Measurements from ENCODE around the gene APOM.

APOM gene

DNA sequence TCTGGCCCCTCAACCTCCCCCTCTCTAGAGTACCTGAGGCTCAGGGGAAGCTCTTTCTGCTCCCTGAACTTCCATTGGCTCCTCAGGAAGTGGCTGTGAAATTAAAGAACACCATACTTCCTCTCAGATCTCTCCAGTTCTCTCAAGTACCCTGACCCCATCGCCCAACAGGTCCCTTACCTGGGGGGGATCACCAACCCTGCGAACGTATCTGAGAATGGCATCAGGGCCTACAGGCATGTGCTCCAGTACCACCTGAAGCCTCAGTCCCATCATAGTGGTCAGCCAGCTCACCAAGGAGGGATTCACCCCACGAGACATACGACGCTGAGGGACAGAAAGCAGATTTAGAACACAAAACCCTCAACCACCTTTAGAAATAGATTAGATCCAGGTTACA is 15.1 kb upstream of the APOM start:
- no peaks in the 10 kb centered on the region for H4K20me1 ChIP-seq (ENCODE audit: control insufficient read depth, insufficient read depth, low read depth, low read length)
- TF ChIP-seq, protein P1, sequence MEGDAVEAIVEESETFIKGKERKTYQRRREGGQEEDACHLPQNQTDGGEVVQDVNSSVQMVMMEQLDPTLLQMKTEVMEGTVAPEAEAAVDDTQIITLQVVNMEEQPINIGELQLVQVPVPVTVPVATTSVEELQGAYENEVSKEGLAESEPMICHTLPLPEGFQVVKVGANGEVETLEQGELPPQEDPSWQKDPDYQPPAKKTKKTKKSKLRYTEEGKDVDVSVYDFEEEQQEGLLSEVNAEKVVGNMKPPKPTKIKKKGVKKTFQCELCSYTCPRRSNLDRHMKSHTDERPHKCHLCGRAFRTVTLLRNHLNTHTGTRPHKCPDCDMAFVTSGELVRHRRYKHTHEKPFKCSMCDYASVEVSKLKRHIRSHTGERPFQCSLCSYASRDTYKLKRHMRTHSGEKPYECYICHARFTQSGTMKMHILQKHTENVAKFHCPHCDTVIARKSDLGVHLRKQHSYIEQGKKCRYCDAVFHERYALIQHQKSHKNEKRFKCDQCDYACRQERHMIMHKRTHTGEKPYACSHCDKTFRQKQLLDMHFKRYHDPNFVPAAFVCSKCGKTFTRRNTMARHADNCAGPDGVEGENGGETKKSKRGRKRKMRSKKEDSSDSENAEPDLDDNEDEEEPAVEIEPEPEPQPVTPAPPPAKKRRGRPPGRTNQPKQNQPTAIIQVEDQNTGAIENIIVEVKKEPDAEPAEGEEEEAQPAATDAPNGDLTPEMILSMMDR (IDR thresholded peaks at IDR 0.05; ENCODE audit: low read depth, low read length, poor library complexity, severe bottlenecking) = no peak
- TF ChIP-seq EZH2phosphoT487 (IDR thresholded peaks at IDR 0.05; ENCODE audit: borderline replicate concordance, low read length) = no peak
- no peaks in the 10 kb centered on the region for H3K4me1 ChIP-seq (ENCODE audit: control insufficient read depth, low read length)
- H3K27ac ChIP-seq (ENCODE audit: low read depth, low read length) = no peak overlapping the region
- H3K4me3 ChIP-seq (ENCODE audit: low read length) = no peak overlapping the region
- peaks cover 91% of the 10 kb centered on the region for H3K36me3 ChIP-seq (ENCODE audit: control insufficient read depth, low read length)
- H3K9me2 ChIP-seq (replicated peaks; ENCODE audit: control insufficient read depth, low read length) = no peaks in the 10 kb centered on the region
- H3K9me3 ChIP-seq (ENCODE audit: control insufficient read depth, insufficient read depth, low read length) = no peaks in the 10 kb centered on the region
- peaks cover 42% of the 10 kb centered on the region for H3F3A ChIP-seq (ENCODE audit: control insufficient read depth, insufficient read depth)
- H3K79me2 ChIP-seq (ENCODE audit: control insufficient read depth, low read length) = no peaks in the 10 kb centered on the region
- no peaks in the 10 kb centered on the region for H3K27me3 ChIP-seq (ENCODE audit: control insufficient read depth, low read length)
- no peak overlapping the region for H3K4me2 ChIP-seq (ENCODE audit: low read length)

DNA sequence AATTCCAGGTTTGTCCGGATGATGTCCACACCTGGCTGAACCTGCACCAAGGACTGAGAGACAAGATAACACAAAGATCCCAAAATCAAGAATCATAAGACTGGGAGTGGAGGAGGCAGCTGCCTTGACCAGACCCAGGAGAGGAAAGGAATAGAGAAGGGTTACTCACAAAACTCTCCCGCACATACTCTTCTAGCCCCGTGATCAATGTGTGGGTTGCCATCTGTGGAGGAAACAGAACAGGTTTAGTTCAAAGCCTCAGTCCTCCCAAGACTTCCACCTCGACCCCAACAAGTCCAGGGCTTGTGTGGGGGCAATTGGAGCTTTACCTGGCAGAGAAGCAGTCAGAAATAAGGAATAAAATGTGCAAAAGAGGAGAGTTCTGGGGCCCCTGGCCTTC is 14.3 kb upstream of the APOM start:
- no peaks in the 10 kb centered on the region for H3K9me3 ChIP-seq (ENCODE audit: control insufficient read depth, insufficient read depth, low read length)
- no peaks in the 10 kb centered on the region for H4K20me1 ChIP-seq (ENCODE audit: control insufficient read depth, insufficient read depth, low read depth, low read length)
- no peak overlapping the region for H3K27ac ChIP-seq (ENCODE audit: low read depth, low read length)
- peaks cover 35% of the 10 kb centered on the region for H3F3A ChIP-seq (ENCODE audit: control insufficient read depth, insufficient read depth)
- no peak overlapping the region for H3K4me2 ChIP-seq (ENCODE audit: low read length)
- H3K4me3 ChIP-seq (ENCODE audit: low read length) = no peak overlapping the region
- peaks cover 91% of the 10 kb centered on the region for H3K36me3 ChIP-seq (ENCODE audit: control insufficient read depth, low read length)
- TF ChIP-seq, protein P1 (IDR thresholded peaks at IDR 0.05; ENCODE audit: low read depth, low read length, poor library complexity, severe bottlenecking) = no peak
- no peak for TF ChIP-seq EZH2phosphoT487 (IDR thresholded peaks at IDR 0.05; ENCODE audit: borderline replicate concordance, low read length)
- H3K9me2 ChIP-seq (replicated peaks; ENCODE audit: control insufficient read depth, low read length) = no peaks in the 10 kb centered on the region
- H3K79me2 ChIP-seq (ENCODE audit: control insufficient read depth, low read length) = no peaks in the 10 kb centered on the region
- H3K27me3 ChIP-seq (ENCODE audit: control insufficient read depth, low read length) = no peaks in the 10 kb centered on the region
- H3K4me1 ChIP-seq (ENCODE audit: control insufficient read depth, low read length) = no peaks in the 10 kb centered on the region

DNA sequence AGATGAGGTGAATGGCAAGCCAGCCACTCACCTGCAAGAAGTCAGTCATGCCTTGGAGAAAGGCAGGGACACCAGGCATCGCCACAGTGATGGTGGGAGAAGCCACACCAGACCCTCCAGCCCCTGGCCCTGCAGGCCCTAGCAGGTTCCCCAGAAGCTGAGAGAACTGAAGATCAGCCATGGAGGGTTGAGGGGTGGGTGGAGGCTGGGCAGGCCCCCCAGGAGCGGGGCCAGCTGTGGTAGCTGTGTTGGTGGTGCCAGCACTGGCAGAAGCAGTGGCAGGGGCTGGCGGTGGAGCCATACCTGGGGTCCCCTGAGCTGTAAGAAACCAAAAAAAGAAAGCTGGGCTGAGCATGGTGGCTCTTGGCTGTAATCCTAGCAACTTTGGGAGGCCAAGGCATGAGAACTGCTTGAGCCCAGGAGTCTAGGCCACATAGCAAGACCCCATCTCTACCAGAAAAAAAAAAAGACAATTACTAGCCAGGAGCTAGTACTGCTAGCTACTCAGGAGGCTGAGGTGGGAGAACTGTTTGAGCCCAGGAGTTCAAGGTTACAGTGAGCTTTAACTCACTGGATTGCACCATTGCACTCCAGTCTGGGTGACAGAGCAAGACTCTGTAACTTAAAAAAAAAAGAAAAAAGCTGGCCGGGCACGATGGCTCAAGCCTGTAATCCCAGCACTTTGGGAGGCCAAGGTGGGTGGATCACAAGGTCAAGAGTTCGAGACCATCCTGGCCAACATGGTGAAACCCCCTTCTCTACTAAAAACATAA is 12.7 kb upstream of the APOM start:
- Histone ChIP-seq H3K27me3 (ENCODE audit: control insufficient read depth, low read length) (no peaks in the 10 kb centered on the region), H3K36me3 (ENCODE audit: control insufficient read depth, low read length) (peaks cover 87% of the 10 kb centered on the region), H4K20me1 (ENCODE audit: control insufficient read depth, insufficient read depth, low read depth, low read length) (no peaks in the 10 kb centered on the region), H3K4me1 (ENCODE audit: control insufficient read depth, low read length) (no peaks in the 10 kb centered on the region), H3F3A (ENCODE audit: control insufficient read depth, insufficient read depth) (peaks cover 23% of the 10 kb centered on the region), H3K9me3 (ENCODE audit: control insufficient read depth, insufficient read depth, low read length) (no peaks in the 10 kb centered on the region), H3K4me2 (ENCODE audit: low read length) (no peak overlapping the region), H3K27ac (ENCODE audit: low read depth, low read length) (no peak overlapping the region), H3K4me3 (ENCODE audit: low read length) (no peak overlapping the region), H3K9me2 (replicated peaks; ENCODE audit: control insufficient read depth, low read length) (no peaks in the 10 kb centered on the region), H3K79me2 (ENCODE audit: control insufficient read depth, low read length) (no peaks in the 10 kb centered on the region)
- no peak for TF ChIP-seq EZH2phosphoT487 (IDR thresholded peaks at IDR 0.05; ENCODE audit: borderline replicate concordance, low read length)
- TF ChIP-seq, protein P1 (IDR thresholded peaks at IDR 0.05; ENCODE audit: low read depth, low read length, poor library complexity, severe bottlenecking) = no peak

Measured in DOHH2 (cell line).